CD4-positive, alpha-beta T cell treated with Interleukin-15 for 1 hour (primary cell): ENCODE results near the gene MLLT6.

Experiments used
- DNase-seq: peaks from one replicate; pipeline ENCODE4 v3.0.0-alpha.2; 2020

The MLLT6 gene

DNA sequence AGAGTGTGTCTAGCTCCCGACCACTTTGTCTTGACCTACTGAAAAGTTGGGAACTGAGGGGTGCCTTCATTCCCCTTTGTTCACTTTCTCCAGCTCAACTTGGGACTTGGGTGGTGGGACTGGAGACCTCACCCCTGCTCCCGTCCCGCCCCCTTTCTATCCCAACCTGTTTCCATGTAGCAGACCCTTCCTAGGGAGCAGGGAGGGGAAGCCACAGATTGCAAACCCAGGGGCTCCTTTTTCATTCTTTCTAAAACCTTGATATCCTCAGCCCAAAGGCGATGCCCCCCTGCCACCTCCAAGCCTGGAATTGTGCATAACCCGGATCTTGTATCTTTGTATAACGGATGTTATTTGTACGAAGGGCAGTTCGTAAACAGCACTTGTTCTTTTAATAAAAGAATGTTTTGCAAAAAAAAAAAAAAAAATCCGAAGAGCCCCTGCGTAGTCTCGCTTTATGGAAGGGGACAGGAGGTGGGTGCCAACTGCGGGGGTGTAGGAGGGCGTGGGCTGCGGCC is 24.4 kb downstream of the MLLT6 start:
- DNase-seq, result no peak

DNA sequence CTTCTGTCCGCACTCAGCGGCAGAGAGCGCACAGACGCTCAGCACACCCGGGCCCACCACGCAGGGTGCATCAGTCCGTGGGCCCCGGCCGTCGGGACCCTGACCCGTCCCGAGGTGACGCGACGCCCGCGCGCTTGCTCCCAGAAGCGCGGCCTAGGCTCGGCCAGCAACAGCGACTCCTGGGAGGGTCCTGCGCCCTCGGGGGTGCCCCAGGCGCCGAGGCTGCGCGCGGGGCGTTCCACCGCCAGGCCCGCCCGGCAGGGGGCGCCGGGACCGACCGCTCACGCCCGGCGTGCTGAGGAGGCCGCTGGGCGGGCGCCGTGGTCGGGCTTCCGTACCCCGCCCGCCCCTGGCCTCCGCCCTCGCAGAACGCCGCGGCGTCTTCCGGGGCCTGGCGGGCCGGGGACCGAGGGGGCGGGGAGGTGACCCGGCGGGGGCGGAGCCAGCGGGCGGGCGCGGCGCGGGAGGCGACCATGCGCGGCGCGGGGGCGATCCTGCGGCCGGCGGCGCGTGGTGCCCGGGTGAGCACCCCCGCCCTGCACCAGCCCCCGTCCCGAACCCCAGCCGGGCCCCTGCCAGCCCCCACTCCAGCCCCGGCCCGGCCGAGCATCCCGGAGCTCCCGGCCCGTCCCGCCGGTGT is 24.9 kb downstream of the MLLT6 start, which contains the start of gene CISD3:
CISD3 (plus strand) TSS at position 456 of the 640 bp plus-strand sequence; CDS start at position 474, 18 bp downstream.
- peak; percentile 89 for DNase-seq

DNA sequence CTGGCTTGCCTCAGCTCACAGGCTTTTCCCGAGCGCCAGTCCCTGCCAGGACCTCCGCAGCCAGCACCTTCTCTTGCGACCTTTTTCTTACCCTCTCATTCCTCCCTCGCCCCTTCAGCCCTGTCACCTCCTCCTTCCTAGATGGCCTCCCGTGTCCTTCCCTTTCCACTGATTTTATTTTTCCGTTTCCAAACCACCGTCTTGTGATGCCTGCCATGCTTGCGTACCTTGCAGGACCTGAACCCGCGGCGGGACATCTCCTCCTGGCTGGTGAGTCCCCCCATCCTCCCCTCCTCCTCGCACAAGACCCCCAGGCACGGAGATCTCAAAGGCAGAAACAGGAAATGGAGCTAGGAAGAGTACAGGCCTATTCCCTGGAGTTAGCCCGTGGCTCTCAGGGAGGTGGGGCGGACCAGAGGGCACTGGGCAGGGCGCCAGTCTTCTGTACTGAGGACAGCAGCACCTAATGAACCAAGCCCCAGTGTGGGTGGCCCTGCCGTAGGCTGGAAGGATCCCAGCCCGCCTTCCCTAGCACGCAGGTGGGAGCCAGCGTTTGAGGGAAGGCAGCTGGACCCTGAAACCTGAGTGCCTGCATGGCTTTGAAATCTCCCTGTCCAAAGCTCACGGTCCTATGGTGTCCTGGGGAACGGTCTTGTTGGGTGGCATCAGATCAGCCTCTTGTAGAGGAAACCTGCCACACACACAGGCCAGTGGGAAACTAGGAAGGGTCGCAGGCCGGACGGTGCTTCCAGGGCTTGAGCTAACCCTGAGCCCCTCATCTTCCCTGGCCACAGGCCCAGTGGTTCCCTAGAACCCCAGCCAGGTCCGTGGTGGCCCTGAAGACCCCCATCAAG is 25.7 kb downstream of the MLLT6 start:
- no peak for DNase-seq

DNA sequence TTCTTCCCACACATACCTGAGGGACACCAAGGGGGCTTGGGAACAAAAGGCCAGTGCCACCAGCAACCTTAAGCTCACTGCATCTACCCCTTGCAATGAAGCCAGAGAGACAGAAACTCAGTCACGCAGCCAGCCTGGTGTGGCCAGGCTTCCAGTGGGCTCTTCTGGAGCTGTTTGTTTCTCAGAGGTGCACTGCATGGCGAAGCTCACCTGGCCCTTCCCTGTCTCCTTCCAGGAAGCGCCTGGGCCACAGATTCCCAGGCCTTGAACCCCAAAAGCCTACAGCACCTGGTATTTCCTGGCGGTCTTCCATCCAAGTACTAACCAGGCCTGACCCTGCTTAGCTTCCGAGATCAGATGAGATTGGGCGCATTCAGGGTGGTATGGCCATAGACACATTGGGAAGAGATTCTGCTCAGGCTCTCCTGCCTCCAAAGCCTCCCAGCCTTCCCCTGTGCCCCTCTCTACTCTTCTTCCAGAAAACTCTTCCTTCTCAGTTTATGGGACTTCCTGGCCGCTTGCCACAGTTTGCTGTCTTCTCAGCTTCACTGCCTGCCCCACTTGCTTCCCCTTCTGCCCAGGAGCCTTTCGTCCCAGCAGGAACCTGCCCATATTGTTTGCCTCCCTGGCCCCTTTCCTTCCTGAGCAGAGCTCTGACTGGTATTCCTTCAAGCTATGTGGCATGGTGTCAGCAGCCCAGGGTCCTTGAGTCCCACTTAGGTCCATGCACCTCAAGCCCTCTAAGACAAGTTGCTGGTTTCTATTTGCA is 26.6 kb downstream of the MLLT6 start:
- no peak for DNase-seq

DNA sequence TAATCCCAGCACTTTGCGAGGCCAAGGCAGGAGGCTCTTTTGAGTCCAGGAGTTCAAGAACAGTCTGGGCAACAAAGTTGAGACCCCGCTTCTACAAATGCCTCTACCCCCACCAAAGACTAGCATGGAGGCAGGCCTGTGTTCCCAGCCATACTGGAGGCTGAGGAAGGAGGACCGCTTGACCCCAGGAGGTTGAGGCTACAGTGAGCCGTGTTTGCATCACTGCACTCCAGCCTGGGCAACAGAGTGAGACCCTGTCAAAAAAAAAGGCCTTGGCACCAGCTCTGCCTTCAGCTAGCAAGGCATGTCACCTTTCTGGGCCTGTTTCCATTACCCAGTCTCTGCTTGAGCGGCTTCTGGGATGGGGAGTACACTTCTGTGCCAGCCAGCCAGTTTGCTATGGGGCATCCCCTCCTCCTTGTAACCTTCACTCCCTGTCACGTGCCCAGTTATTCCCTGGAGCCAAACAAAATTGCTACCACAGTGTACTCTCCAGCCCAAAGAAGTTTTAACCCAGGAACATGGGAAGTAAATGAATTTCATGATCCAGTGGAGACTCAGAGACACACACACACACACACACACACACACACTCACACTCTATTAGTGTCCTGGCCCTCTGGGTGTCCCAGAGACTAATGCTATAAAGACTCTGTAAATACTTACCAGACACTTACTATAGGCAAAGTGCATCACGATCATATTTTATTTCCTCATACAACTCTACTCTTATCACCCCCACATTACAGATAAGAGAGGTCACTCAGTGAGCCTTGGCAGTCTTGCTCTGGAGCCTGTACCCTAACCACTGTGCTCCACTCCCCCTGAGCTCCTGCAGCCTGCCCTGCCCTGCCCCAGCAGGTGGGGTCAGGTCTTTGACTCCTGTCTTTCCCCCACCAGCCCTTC is 27.6 kb downstream of the MLLT6 start:
- DNase-seq, result no peak

DNA sequence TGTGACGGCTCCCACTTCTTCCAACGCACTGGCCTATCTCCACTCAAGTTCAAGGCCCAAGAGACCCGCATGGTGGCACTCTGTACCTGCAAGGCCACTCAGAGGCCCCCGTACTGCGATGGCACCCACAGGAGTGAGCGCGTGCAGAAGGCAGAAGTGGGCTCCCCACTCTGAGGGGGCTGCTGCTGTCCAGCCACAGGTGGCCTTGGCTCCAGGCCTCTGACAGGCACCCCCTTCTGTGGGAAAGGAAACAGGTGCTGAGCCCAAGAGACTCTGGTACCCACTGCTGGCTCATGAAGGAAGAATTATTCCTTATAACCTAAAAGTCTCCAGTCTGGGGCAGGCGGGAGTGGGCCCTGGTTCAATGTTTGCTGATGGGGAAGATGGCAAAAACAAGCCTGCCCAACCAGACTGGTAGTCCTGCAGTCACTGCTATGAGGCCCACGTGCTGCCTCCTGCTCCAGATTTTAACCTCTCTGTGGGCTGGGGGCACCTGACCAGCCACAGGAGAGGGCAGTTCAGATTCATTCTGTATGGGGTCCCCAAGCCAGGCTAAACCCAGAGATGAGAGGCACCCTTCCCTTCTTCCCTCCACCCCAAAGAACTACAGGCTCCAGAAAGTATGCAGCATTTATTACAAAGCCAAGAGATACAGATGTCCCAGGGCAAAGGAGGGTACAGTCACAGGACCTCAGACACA is 28.4 kb downstream of the MLLT6 start:
- DNase-seq, result no peak

DNA sequence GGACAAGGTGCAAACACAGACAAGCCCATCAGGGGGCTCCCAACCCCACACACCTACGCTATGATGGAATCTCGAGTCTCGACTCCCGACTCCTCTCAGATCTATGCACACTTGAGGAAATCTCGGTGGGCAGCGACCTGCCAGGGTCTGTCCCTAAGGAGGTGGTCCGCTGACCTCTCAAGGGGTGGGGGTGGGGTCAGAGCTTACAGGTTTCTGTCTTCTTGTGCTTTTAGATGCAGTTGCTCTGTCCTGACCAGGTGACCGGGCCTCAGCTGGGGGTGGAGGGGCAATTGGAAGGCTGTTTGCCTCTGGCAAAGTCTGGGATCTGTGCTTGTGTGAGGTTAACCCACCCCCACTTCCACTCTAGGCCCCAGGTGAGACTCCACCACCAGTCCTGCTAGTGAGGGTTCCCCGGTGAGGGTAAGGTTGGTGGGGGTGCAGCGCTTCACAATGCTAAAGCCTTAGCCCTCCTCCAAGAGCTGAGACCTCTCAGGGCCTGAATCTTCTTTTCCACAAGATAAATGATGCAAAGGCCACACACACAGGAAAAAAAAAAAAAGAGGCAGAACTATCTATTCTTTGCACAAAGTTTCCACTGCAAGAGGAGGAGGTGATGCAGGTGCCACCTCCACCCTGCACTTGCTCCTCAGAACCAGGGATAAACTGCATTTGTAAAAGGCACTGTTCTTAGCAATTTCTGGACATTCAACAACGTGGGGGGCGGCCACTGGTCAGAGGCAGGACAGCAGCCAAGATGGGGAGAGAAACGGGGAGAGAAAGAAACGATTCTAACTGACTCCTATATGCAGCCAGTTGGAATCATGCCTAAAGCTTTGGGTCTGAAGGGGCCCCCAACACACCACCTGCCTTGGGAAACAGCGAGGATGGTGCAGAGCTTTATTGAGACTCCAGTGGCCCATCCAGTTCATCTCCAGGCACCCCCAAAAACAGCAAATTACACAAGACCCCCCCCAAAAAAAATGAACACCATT is 29.2 kb downstream of the MLLT6 start:
- DNase-seq, result no peak

DNA sequence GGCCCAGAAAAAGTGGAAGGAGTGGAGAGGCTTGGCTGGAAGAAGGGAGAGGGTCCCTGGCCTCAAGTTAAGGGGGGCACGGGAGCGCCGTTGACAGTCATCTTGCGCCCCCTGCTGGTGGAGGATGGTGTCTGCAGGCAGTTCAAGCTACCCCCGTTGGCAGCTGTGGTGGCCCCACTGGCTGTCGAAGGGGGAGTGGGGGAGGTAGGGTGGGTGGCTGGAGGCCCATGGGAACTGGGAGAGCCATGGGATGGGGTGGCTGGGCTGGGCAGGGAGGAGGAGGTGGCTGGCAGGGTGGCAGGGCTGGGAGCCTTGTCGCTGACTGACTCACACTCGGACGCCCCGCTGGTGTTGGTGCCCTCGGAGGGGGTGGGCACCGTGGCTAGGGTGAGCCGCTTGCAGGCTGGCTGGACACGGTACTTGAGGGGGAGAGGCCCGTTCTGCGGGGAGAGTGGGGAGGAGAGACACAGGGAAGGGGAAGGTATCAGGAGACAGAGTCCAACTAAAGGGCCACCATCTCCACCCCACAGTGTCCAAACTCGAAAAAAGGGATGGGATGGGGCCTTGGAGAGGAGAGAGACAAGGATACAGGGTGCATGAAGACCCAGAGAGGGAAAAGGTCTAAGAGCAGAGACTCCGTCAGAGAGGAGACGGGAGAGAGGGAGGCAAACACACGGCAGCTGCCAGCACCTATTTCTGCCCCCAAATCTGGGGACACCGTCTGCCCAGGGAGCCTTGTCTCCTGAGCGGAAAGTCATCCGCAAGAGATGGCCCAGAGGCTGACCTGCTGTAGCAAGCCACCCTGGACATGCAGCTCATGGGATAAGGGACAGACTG is 30.3 kb downstream of the MLLT6 start:
- DNase-seq, result peak; percentile 58

DNA sequence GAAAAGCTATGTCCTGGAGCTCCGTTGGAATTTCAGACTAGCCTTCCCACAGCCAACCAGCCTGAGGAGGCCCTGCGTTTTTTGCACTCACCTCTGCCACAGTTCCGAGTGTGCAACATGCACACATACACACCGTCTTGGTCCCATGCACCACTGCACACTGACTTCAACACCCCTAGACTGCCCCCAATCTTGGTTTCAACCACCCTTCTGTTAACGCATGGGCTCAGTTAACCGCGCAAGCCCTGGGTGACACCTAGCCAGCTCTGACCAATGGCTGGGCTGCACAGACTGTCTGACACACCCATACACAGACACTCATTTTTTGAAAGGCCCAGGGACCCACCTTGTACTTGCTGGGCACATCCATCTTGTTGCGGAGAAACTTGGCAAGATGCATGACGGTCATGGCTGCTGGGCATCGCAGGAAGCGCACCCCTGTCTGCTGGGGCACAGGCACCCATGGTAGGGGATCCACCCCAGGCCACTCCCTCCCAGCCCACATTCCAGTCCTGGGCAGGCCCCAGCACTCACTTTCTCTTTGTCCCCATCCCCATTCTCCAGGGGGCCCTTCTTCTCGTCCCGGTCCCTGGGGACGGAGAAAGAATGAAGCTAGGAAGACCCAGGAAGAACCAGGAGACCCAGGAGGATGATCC is 33.1 kb downstream of the MLLT6 start:
- no peak for DNase-seq

DNA sequence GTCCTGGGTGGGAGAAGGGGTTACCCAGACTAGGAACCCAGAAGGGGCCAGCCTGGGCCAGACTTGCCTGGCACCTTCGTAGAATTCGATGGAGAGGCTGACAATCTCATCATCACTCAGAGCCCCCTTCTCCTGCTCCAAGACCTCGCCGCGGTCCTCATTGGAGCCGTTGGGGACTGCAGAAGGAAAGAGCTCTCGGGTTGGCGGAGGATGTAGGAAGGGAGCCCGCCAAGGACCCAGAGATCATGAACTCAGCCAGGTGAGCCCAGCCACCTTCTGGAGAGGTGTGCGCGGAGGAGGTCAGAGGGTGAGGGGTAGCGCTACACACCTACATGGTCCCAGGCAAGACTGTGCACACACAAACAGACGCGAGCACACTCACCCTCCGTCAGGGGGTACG is 33.6 kb downstream of the MLLT6 start:
- no peak for DNase-seq

DNA sequence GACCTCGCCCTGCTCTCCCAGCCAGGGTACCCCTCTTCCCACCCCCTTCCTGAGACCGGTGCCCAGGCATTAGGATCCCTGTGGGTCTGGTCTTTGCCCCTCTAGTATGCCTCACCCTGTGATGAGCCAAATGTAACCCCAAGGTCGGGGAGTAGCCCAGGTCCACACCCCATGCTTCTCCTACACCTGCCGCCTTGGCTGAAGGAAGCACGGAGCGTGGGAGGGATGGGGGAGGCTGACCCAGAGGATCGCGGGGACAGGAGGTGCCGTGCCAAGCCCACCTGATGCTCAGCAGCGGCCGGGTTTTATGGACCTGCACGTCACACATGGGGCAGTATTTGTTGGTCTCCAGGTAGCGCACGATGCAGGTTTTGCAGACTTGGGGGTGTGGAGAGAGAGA is 34.2 kb downstream of the MLLT6 start:
- DNase-seq, result no peak

DNA sequence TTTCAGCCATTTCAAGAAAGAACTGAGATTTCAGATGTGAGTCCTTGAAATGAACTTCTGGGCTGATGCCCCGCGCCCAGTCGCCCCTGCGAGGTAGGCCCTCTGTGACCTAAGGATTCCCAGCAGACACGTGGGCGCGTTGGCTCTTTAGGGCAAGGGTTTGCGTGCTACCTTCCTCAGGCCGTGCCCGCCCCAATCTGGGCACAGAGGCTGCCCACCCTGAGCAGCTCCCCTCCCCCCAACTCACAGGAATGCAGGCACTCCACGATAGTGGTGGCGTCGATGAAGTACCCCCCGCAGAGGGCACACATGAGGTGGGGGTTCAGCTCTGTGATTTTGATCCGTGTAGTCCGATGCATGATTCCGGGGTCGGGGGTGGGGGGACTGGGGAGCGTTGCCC is 35.0 kb downstream of the MLLT6 start:
- no peak for DNase-seq

DNA sequence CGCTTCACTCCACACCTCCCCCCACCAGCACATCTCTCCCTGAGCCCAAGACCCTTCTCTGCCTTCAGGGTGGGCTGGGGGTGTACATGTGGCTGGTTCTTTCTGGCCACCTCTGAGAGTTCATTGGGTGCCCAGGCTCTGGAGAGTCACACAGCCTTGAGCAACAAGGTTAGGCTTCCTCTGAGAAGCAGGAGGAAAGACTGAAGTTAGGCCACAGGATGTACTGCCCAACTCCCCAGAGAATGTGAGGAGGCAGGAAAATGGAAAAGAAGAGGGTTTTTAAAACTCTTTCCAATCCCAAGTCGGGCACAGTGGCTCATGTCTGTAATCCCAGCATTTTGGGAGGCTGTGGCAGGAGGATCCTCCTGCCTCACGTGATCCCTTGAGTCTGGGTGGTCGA is 35.7 kb downstream of the MLLT6 start:
- DNase-seq, result no peak

DNA sequence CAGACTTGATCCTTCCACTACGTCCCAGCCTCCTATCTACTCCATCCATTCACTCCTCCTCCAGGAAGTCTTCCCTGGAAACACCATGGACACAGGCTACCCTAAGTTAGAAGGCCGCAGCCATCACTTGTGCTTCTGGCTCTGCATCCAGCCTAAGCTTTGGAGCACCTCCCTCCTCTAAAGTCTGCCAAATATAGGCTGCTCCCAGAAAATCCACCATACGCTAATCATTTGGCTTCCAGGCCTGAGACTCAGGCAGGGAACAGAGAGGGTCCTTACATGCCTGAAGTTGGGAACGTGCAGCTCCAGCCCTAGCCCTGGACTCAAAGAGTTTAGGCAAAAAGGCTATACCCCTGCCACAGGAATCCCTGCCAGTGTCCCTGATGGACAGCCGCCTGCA is 36.4 kb downstream of the MLLT6 start:
- DNase-seq, result no peak

DNA sequence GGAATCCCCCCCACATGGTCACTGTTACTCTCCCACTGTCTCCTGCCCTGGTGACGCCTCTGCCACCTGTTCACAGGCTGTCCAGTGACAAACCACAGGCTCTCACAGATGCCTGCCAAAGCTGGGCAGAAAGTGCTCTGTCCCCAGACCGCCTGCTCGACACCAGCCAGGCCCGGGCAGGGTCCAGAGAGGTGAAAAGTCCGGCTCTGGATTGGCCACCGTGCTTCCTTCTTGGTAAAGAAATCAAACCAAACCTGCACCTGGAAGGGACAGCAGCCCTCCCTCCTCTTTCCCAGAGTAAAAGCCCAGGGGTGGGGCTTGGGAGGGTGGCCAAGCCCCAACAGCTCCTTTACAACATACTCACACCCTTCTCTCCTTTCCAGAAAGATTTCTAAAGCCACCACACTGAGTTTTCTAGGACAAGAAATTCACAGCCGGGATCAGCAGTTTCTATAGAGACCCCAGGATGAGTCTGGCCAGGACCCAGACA is 36.9 kb downstream of the MLLT6 start:
- DNase-seq, result no peak

DNA sequence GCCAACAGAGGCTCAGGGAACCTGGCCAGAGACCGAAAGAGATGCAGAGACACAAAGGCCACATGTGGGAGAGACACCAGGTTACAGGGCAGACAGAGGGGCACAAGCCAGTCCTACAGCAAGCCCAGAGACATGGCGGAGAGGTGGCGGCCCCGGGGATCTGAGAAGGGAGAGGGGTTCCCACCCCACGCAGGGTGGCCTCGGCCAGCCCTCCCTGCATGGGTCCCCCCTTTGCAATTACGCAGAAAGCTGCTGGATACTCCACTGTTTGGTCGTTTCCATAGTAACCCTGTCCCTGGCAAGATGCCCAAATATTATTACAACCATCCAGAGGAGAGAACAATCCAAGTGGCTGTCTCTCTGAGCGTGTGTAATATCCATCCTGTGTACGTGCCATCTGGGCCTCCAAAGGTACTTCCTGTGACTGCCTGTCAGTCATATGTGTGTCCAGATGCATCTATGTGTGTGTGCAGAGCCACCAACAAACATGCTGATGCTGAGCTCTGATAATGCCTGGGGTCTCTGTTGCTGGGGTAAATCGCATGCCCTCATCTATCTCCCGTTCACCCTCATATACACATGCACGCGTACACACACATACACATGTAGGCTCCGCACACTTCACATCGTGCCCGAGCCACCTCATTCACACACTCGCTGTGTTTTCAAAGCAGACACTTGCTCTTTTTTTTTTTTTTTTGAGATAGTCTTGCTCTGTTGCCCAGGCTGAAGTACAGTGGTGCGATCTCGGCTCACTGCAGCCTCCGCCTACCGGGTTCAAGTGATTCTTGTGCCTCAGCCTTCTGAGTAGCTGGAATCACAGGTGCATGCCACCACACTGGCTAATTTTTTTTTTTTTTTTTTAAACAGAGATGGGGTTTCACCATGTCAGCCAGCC is 37.6 kb downstream of the MLLT6 start:
- DNase-seq, result no peak

DNA sequence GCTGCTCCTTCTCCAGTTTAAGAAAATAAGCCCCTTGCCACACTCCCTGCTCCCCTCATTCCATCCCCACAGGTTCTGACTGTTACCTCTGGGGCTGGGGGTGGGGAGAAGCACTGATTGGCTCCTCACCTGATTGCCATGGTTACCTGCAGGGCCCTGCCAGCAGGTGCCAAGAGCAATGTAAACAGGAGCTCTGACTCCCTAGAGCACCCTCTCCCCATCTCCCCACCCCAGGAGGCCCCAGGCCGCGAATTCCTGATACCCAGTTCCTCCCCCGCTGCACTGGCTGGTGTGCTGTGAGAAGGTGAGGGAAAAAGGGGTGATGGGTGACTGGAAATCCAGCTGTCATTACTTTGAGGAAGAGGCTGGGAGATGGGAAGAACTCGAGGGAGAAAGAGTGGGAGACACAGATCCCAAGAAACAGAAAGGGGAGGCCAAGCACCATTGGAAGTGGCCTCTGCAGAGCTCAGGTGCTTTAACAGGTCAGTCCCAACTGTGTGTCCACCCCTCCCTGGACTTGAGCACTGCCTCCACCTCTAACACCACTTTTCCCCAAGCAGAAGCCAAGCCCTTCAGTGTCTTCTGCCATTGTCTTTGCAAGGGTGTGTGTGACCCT is 38.6 kb downstream of the MLLT6 start:
- no peak for DNase-seq
